K562 (cell line): Measurements from ENCODE around the gene LIF. TPM values are rescaled to one million over a fixed set of nuclear protein-coding genes. Genes with fewer than 3 reads are reported as not detected.

Source experiments
- HDAC1 ChIP-seq, 2 experiments: fragments of 450-650 bp; IDR thresholded peaks; 2 replicates each; pipeline ENCODE4 v1.6.1; 2016 to 2017; ENCODE audit warnings: inconsistent platforms in 1 of 2, mild to moderate bottlenecking in 1 of 2, moderate library complexity in 1 of 2
- HDAC6 ChIP-seq: IDR thresholded peaks from 2 replicates; pipeline ENCODE4 v1.6.1; 2012; ENCODE audit warnings: low read depth, mild to moderate bottlenecking, control low read depth, inconsistent platforms, low read length, moderate library complexity
- JUND ChIP-seq, 2 experiments: IDR thresholded peaks; 2 replicates in 1 of 2; 3 replicates in 1 of 2; pipeline ENCODE4 v1.6.1; 2011; ENCODE audit warnings: borderline replicate concordance in 2 of 2, low read depth in 2 of 2, low read length in 2 of 2, improper control_type of control experiment in 1 of 2, missing biosample characterization in 1 of 2, missing genetic modification characterization in 1 of 2, missing genetic modification reagents in 1 of 2
- POLR3G ChIP-seq: IDR thresholded peaks from 2 replicates; pipeline ENCODE4 v1.6.1; 2011; ENCODE audit not compliant: insufficient read length, insufficient replicate concordance; ENCODE audit errors: extremely low read depth
- RAD21 ChIP-seq, 2 experiments: fragments of 250-450 bp in 1 of 2; fragments of 450-650 bp in 1 of 2; sonication (Bioruptor Pico) in 1 of 2; formaldehyde crosslinking in 1 of 2; IDR thresholded peaks in 1 of 2; conservative IDR thresholded peaks in 1 of 2; 2 replicates each; pipeline versions ENCODE4 v1.4.0 to v1.8.0; 2020 to 2022; ENCODE audit warnings: mild to moderate bottlenecking in 2 of 2, moderate library complexity in 1 of 2
- SMARCA5 ChIP-seq: fragments of 450-650 bp; IDR thresholded peaks from 2 replicates; pipeline ENCODE4 v1.6.1; 2016
- SMARCC2 ChIP-seq: fragments of 450-650 bp; IDR thresholded peaks from 2 replicates; pipeline ENCODE4 v1.6.1; 2017; ENCODE audit warnings: antibody characterized with exemption, moderate library complexity, mild to moderate bottlenecking, low read depth
- TAF15 ChIP-seq: fragments of 200-400 bp; formaldehyde crosslinking; IDR thresholded peaks from 2 replicates; pipeline ENCODE4 v1.6.1; 2017; ENCODE audit warnings: mild to moderate bottlenecking, low read depth, low read length, moderate library complexity
- TGIF2 ChIP-seq: sonication (generic); formaldehyde crosslinking; IDR thresholded peaks from 2 replicates; pipeline ENCODE4 v1.8.1; 2022; ENCODE audit warnings: mild to moderate bottlenecking, missing genetic modification reagents, moderate library complexity
- ZFX ChIP-seq: sonication (generic); formaldehyde crosslinking; IDR thresholded peaks from 2 replicates; pipeline ENCODE4 v1.8.0; 2022; ENCODE audit warnings: mild to moderate bottlenecking, missing genetic modification reagents, moderate library complexity
- ZMIZ1 ChIP-seq, 2 experiments: fragments of 150-350 bp in 1 of 2; IDR thresholded peaks; 2 replicates each; pipeline ENCODE4 v1.6.1; 2012 to 2016; ENCODE audit warnings: low read depth in 2 of 2, low read length in 2 of 2, mild to moderate bottlenecking in 1 of 2, moderate library complexity in 1 of 2
- ZNF512 ChIP-seq: IDR thresholded peaks from 2 replicates; pipeline ENCODE4 v1.6.1; 2016; ENCODE audit warnings: missing genetic modification characterization, missing compliant biosample characterization
- ZNF696 ChIP-seq: fragments of 250-450 bp; sonication (Bioruptor Pico); conservative IDR thresholded peaks from 2 replicates; pipeline ENCODE4 v1.4.0; 2020; ENCODE audit warnings: mild to moderate bottlenecking, moderate library complexity
- polyA plus RNA-seq, 8 experiments: library from polyadenylated mRNA; depleted of rRNA in 4 of 8; stranded (reverse) in 5 of 8; unstranded in 3 of 8; fragments of >200 nt; fragmentation: Nextera tagmentation in 2 of 8; fragmentation: Illumina TruSeq in 1 of 8; extraction: Ambion mirVana in 2 of 8; extraction: Trizol in 1 of 8; gene quantifications; 2 replicates each; pipeline versions ENCODE4 v1.2.1 to v1.2.3, GENCODE V29; 2011 to 2014; ENCODE audit warnings: inconsistent platforms in 1 of 8, missing spikeins in 1 of 8
- total RNA-seq, 7 experiments: library from RNA; depleted of rRNA in 6 of 7; stranded (reverse); fragments of >200 nt in 6 of 7; fragmentation: Illumina TruSeq in 2 of 7; extraction: Trizol in 2 of 7; gene quantifications; 2 replicates each; pipeline versions ENCODE4 v1.2.1 to v1.2.3, GENCODE V29; 2011 to 2021; ENCODE audit warnings: low replicate concordance in 1 of 7

Gene LIF
- total and polyA plus RNA-seq, 9 of the 15 experiments (the other 6 are each of a cell fraction or from before 2014, with no cell fraction given): 0.05 to 0.39 (median 0.18) TPM; not detected in 3

- no peak for TF ChIP-seq ZNF512 (tag)
- TF ChIP-seq JUND (IDR thresholded peaks at IDR 0.05; ENCODE audit: borderline replicate concordance, low read depth, low read length): no peak
- no peak for TF ChIP-seq JUND (tag; IDR thresholded peaks at IDR 0.05; ENCODE audit: borderline replicate concordance, low read depth, low read length)
- no peak for TF ChIP-seq ZNF696 (CRISPR knock-in tag)
- no peak for TF ChIP-seq HDAC1 (IDR thresholded peaks at IDR 0.05)
- TF ChIP-seq SMARCC2: no peak
- no peak for TF ChIP-seq TGIF2
- TF ChIP-seq ZMIZ1 (IDR thresholded peaks at IDR 0.05; ENCODE audit: low read depth in 2 of 2, low read length in 2 of 2): no peak
- TF ChIP-seq RAD21 (CRISPR knock-in tag; conservative IDR thresholded peaks at IDR 0.05 in 1 of 2, IDR thresholded peaks at IDR 0.05 in 1 of 2): no peak
- no peak for TF ChIP-seq HDAC6
- TF ChIP-seq POLR3G: no peak
- no peak for TF ChIP-seq TAF15
- peak; percentile 47; the same call in 1 of the 2 replicates for TF ChIP-seq ZFX (CRISPR knock-in tag)
- TF ChIP-seq SMARCA5: peak; percentile 72
Measured at GRCh38 chr22:30288419-30289140, 42.0 kb upstream of the LIF start (continued).
